H7 (cell line): ENCODE results near the gene DOK7. TPM values are rescaled to one million over a fixed set of nuclear protein-coding genes. Genes with fewer than 3 reads are reported as not detected.

Experiments
- DNase-seq: peaks from one replicate; pipeline ENCODE4 v3.0.0; 2012
- H3K27me3 ChIP-seq: 2 replicates; pipeline ENCODE4 v1.6.0; 2011; ENCODE audit warnings: mild to moderate bottlenecking, low read length; ENCODE audit not compliant: control insufficient read depth, insufficient read depth
- H3K36me3 ChIP-seq: replicated peaks from 2 replicates; pipeline ENCODE4 v1.5.1; 2011; ENCODE audit warnings: low read length; ENCODE audit not compliant: control insufficient read depth, insufficient read depth
- H3K4me3 ChIP-seq: 2 replicates; pipeline ENCODE4 v1.5.1; 2011; ENCODE audit warnings: low read depth, mild to moderate bottlenecking, control low read depth, low read length, moderate library complexity; ENCODE audit not compliant: insufficient read depth
- total RNA-seq: library from RNA; depleted of rRNA; stranded (reverse); fragments of >200 nt; shearing (Covaris generic); gene quantifications from 2 replicates; pipeline ENCODE4 v1.2.3, GENCODE V29; 2014

DOK7 gene
- total RNA-seq, 1 experiment from 2014 or later, result 0.73 TPM

DNA sequence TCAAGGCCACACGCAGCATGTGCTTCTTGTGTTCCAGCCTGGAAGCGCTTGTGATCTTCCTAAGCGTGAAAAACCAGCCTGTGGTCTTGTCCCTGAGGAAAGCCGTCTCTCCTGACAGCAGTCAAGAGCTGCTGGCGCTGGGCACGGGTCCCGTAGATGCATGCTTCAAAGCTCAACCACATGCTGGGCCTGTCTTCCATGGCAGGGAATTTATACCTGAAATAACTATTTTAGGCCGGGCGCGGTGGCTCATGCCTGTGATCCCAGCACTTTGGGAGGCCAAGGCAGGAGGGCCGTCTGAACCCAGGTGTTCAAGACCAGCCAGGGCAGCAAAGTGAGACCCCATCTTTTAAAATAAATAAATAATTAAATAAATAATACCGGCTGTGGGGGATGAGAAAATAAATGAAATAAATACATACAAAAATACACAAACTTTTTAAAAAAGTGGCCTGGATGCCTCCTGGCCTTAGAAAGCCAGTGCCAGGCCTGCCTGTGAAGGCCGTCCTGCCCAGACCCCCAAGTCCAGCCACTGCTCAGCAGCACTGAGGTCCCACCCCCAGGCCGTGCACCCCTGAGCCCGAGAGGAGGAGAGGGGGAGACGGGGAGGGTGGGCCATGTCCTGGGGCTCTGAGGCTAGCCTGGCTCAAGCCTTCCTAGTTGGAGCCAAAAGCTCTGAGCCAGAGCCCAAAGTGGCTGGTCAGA is 58.7 kb downstream of the DOK7 start:
- no peak for DNase-seq
- Histone ChIP-seq H3K4me3 (no peak overlapping the region), H3K27me3 (no peaks in the 10 kb centered on the region), H3K36me3 (peaks cover 19% of the 10 kb centered on the region)

DNA sequence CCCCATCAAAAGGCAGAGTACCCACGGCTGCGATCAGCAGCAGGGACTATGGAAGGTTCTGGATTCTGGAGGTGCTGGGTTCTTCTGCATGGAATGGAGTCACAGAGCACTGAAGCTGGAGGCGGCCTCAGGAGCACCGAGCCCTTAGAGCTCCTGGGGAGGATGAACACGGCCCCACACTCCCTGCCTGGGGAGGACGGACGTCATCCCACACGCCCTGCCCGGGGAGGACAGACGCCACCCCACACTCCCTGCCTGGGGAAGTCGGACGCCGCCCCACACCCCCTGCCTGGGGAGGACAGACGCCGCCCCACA is 59.2 kb downstream of the DOK7 start:
- DNase-seq, result no peak
- Histone ChIP-seq H3K27me3 (no peaks in the 10 kb centered on the region), H3K4me3 (no peak overlapping the region), H3K36me3 (peaks cover 17% of the 10 kb centered on the region)

DNA sequence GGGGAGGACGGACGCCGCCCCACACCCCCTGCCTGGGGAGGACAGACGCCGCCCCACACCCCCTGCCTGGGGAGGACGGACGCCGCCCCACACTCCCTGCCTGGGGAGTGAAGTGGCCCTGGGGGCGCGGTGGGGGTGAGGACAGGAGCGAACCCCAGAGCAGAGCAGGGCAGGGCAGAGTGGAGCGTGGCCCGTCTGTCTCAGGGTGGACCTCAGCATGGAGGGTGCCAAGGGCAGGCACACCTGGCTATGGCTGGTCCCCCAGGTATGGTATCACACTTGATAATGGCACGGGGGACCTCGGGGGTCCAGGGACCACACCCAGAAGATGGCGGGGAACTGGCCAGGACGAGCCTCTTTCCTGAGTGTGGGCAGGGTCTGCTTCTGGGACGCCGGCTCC is 59.5 kb downstream of the DOK7 start:
- no peaks in the 10 kb centered on the region for H3K27me3 ChIP-seq
- H3K36me3 ChIP-seq, result peaks cover 13% of the 10 kb centered on the region
- DNase-seq, result no peak
- H3K4me3 ChIP-seq, result no peak overlapping the region

DNA sequence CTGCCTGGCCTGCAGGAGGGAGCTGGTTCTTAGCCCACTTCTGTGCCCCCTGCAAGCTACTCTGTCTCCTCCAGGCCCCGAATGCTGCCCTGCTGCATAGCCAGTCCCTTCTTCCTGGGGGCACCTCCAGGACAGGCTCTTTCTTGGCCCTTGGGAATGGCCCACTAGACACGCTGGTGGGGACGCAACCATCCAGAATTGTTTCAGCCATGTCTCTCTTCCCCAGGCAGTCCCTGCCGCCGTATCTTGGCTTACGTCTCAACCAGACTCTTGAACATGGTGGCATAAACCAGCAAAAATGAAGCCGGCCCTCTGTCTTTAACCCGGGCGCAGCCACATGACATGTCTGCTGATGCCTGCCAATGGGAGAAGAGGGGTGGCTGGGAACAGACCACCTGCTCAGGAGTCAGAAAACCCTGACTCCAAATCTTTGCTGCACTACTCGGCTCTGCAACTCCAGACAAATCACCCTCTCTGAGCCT is 60.1 kb downstream of the DOK7 start:
- no peak for DNase-seq
- Histone ChIP-seq H3K27me3 (no peaks in the 10 kb centered on the region), H3K36me3 (peaks cover 12% of the 10 kb centered on the region), H3K4me3 (no peak overlapping the region)

DNA sequence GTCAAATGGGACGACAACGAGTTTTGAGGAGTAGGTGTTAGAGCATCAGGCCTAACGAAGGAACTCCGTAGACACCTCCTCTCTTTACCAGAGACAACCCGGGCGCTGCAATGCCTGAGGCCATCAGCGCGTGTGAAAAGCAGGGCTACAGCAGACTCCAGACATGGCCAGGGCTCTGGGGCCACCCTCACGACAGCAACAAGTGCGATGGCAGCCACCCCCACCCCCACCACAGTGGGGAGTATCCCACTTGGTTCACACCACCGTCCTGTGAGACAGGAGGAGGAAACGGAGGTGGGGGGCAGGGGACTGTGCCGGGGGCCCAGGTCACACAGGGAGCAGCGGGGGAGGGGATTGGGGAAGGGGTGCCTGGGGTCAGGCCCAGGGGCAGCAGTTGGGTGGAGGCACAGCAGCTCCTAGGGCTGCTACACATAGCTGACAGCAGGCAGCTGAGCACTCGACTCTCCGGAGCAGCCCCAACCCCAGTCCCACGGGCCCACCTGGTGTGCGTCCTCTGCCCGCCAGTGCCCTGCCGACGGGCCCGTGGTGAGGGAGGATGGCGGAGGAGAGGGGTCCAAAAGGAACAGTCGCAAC is 60.6 kb downstream of the DOK7 start:
- Histone ChIP-seq H3K36me3 (peaks cover 13% of the 10 kb centered on the region), H3K4me3 (no peak overlapping the region), H3K27me3 (no peaks in the 10 kb centered on the region)
- DNase-seq, result no peak

DNA sequence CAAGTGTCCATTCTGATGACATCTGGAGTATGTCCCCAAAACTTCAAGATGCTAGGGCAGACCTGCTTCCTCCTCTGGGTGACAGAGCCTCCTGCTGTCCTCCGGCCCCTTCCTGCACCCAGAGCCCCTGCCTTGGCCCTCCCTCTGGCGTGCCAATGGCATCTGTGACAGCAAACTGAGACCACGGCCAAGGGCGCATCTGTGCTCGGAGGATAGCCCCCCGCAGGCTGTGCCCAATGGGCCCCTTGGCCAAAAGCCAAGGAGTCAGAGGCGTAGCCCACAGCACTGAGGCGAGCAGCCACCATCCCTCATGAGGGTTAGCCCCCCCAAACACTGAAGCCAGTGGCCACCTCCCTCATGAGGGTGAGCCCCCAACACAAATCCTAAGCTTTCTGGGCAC is 61.2 kb downstream of the DOK7 start:
- H3K27me3 ChIP-seq, result no peaks in the 10 kb centered on the region
- no peak for DNase-seq
- no peak overlapping the region for H3K4me3 ChIP-seq
- H3K36me3 ChIP-seq, result peaks cover 15% of the 10 kb centered on the region

DNA sequence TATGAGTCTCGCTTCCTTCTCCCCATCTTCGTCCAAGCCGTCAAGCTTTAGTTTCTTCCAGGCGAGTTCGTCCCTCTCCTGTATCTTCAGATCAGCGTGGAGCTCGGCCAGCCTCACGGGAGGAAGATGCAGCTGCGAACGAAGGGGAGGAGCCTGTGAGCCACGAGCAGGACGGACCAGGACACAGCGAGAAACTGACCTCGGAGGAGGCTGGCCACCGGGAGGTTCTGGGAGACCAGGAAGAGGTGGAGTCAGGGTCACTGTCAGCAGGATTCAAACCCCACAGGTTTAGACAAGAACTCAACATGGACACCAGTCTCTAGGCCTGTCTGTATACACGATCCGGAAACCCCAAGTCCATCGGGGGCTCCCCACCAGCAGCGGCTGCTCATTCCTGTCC is 61.8 kb downstream of the DOK7 start:
- Histone ChIP-seq H3K4me3 (no peak overlapping the region), H3K36me3 (peaks cover 16% of the 10 kb centered on the region), H3K27me3 (no peaks in the 10 kb centered on the region)
- no peak for DNase-seq

DNA sequence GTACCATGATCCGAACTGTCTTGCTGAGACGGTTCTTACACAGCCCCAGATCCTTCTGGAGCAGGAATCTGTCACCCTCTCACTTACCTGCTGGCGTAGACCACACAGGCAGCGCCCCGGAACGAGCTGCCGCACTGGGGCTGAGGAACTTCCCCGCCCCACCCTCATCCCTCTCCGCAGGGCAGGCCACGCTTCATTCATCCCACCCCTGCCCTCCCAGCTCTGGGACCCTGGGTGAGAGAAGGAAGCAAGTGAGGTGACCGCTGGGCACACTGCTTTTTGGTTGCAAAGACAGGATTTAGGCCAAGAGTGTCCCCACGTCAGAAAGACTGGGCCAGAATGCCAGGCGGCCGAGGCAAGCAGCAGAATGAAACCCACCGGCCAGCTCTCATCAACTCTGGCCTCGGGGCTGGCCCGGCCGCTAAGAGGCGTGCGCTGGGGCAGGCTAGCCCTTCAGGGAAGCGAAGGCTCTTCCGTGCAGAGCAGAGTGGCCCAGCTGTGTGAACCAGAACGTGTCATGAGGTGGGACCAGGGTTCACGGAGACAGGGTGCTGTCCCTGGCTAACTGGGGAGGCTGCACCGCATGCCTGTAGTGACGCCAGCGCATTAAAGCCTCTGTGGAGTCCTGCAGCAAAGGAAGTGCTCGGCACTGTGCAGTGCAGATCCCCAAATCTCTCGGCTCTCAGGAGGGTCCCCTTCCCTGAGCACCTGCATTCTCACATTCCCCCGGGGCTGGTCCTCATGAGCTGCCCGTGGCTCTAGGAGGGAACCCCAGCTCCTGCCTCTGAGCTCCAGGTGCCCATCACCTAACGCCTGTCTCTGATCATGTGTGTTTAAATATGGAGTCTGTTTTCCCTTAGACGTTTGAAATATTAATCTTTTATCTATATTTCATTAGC is 62.7 kb downstream of the DOK7 start:
- DNase-seq, result no peak
- H3K36me3 ChIP-seq, result peaks cover 14% of the 10 kb centered on the region
- no peaks in the 10 kb centered on the region for H3K27me3 ChIP-seq
- no peak overlapping the region for H3K4me3 ChIP-seq

DNA sequence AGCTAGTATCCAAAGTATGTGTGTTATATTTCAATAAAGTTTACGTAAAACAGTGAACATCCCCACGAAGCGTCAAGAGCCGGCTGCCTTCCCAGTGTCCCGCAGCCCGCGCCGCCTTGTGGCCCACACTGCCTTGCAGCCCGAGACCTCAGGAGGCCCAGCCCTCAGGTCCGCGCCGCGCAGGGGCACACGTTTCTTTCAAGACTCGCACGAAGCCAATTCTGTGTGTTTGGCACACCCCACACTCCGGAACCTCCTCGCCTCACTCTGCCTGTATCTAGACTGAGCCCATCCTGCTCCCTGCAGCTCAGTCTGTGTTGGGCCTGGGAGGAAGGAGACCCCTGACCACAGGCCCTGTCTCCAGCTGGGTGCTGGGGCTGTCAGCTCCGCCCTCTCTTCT is 63.4 kb downstream of the DOK7 start:
- H3K4me3 ChIP-seq, result no peak overlapping the region
- no peaks in the 10 kb centered on the region for H3K27me3 ChIP-seq
- H3K36me3 ChIP-seq, result peaks cover 13% of the 10 kb centered on the region
- DNase-seq, result no peak

DNA sequence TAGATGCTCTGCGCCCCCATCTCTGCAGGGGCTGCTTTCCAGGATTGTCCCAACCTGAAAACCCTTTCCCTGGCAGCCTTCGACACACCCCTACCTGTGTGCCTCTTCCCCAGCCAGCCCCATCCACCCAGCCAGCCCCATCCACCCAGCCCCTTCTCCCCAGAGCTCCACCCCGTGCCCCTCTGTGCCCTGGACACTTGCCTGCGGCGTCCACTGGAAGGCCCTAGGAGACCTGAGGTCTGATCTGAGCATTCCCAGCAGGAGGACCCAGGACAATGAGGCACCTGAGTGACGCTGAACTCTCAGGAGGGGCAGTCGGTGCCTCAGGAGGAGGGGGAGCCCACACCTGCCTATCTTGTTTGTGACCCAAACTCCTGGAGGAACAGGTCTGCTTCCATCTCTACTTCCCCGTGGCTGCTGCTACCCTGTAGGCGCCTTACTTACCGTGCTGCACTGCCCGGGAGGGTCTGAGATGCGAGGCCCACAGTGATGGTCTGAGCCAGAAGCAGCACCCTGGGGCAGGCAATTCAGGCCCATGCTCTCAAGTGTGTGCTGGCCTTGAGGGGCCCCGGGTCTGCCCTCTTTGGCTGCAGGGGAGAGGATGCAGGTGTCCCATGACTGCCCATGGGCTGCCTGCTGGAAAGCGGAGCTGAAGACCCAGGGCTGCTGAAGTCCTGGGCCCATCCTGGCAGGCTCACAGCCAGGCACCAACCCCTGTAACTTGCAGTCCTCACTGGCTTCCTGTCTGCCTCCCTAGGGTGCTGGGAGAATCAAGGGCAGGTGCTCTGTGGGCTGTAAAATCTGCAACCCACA is 64.2 kb downstream of the DOK7 start:
- no peak for DNase-seq
- Histone ChIP-seq H3K36me3 (peaks cover 11% of the 10 kb centered on the region), H3K4me3 (no peak overlapping the region), H3K27me3 (no peaks in the 10 kb centered on the region)

DNA sequence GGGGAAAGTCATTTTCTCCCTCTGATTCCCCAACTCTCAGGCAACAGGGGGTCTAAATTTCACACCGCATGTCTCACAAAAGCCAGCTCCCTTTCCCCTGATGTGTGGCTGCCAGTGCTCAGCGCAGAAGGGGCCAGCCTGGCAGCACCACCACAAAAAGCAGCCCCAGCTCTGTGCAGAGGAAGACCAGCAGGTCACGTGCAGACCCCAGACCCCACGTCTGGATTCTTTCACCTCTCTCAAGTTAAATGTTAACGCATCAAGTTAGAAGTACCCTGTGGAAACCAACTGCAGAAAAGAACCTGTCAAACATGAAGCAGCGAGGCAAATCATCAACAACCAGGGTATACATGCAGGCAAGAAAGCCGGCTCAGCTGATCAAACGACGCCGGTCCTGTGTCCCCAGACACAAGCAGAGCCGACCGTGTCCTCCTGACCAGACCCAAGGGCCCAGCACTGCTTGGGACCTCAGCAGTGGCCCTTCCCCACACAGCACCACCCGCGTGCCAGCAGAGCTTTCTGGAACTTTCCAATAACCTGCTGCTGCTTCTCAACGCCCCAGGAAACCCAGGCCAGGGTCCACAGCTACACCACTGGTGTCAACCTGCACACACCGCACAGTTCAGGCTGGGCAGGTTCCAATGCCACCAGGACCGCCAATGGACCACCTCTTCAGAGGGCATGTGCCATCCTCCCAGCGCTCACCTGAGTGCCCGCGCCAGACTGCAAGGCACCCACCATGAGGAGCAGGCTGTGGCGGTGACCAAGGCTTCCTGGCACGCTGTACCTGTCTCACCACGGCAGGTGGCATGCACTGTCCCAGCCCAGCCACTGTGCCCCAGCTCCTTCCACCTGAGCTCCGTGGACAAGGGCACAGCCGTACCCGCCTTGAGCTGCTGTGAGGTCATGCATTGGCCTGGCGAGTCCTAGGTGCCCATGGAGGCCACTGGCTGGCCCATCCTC is 65.1 kb downstream of the DOK7 start:
- H3K27me3 ChIP-seq, result peaks cover 4% of the 10 kb centered on the region; the same call in 1 of the 2 replicates
- DNase-seq, result no peak
- H3K4me3 ChIP-seq, result no peak overlapping the region
- H3K36me3 ChIP-seq, result peaks cover 10% of the 10 kb centered on the region

DNA sequence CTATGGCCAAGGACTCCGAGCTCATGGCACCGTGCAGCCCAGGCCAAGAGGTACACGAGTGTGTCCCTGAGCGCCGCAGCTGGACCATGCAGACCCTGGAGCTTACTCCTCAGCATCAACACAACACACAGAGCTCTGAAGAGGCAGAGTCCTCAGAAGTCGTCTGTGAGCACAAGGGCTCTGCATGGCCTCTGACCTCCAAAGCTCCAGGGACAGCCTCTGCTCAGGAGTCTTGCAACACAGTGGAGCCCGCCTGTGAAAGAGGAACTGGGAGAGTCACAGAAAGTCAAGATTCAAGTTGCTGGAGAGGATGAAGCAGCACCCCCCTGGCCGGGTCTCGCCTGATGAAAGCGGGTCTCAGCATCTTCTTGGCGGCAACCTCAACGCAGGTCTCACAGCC is 66.3 kb downstream of the DOK7 start:
- no peak for DNase-seq
- H3K36me3 ChIP-seq, result peaks cover 8% of the 10 kb centered on the region
- no peak overlapping the region for H3K4me3 ChIP-seq
- peaks cover 12% of the 10 kb centered on the region for H3K27me3 ChIP-seq

DNA sequence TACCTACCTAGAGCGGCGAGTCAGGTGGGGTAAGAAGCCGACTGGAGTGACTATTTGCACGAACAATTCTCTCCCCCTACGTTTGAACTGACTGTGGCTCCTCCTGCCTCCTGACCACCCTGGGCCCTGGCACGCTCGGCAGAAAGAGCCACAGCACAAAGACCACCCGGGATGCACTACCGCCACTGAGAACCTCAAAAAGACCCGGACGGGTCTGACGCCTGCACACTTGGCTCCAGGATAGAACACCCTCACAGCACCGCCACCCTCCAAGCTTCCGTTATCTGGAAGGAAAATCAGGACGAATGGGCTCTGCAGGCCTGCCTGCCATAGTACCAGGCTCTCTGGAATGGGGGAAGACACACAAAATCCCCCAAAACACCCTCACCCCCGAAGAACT is 66.9 kb downstream of the DOK7 start:
- peaks cover 6% of the 10 kb centered on the region for H3K36me3 ChIP-seq
- H3K27me3 ChIP-seq, result peaks cover 12% of the 10 kb centered on the region
- DNase-seq, result no peak
- H3K4me3 ChIP-seq, result no peak overlapping the region
